ENCODE data around the gene CEP44. TPM values are rescaled to one million over a fixed set of nuclear protein-coding genes. Genes with fewer than 3 reads are reported as not detected.

CEP44 gene
- total and polyA plus RNA-seq, 10 of the 15 experiments (the other 5 are each of a cell fraction or from before 2014, with no cell fraction given), result 7.6 to 19.8 (median 14.2) TPM

GRCh38 chr4:174318829-174319764 is 35.4 kb downstream of the CEP44 start:
- ChIA-PET SMC1A (ENCODE audit: uncharacterized antibody, unreplicated experiment) (interaction anchor here (0.8 to 3.6 kb wide), 9 partner anchors 9 to 102 kb away, joined by 3 to 46 read pairs (median 4); no protein-coding TSS in a partner anchor), CTCF (interaction anchor here (0.6 to 4.4 kb wide), 26 partner anchors 9 to 900 kb away, joined by 3 to 83 read pairs (median 4); partner anchors contain the start of gene CEP44), POLR2A (interaction anchor here (1.0 kb wide), 1 partner anchor 95 kb away, joined by 3 read pairs; no protein-coding TSS in a partner anchor), RAD21 (ENCODE audit: unreplicated experiment) (interaction anchor here (1.0 to 1.4 kb wide), 3 partner anchors 20 to 97 kb away, joined by 3 to 4 read pairs (median 4); partner anchors contain the start of genes CEP44 and FBXO8)
- no TSS peak for BruUV-seq (replicated peaks)
- FAIRE-seq, result no peak
- H2AFZ ChIP-seq (ENCODE audit: control insufficient read depth, low read depth, low read length), result no peak overlapping the region; the same call in 1 of the 2 replicates
- H3K27me3 ChIP-seq (replicated peaks in 1 of 2; ENCODE audit: control insufficient read depth in 2 of 2, insufficient read depth in 2 of 2, low read length in 1 of 2), result no peaks in the 10 kb centered on the region
- no peak for DNase-seq (ENCODE audit: low read depth, low spot score)
- 63% methylated on average over 8 of the region's 8 CpGs for WGBS (ENCODE audit: insufficient coverage, insufficient replicate concordance, low lambda C conversion rate, missing lambda C conversion rate)
- TF ChIP-seq RAD21 (IDR thresholded peaks at IDR 0.05; ENCODE audit: insufficient read depth, low read depth, low read length) (peak; percentile 76), HDAC6 (IDR thresholded peaks at IDR 0.05; ENCODE audit: unreplicated experiment) (no peak), CUX1 (IDR thresholded peaks at IDR 0.05; ENCODE audit: insufficient replicate concordance, low read depth, low read length) (peak; percentile 63), SMC3 (IDR thresholded peaks at IDR 0.05; ENCODE audit: borderline replicate concordance, low read length) (peak; percentile 61; the same call in 1 of the 2 replicates), MAX (IDR thresholded peaks at IDR 0.05; ENCODE audit: low read depth, low read length) (no peak), PAX5 (IDR thresholded peaks at IDR 0.05; ENCODE audit: borderline replicate concordance, low read depth, low read length) (peak; percentile 54; the same call in 1 of the 2 replicates), EED (IDR thresholded peaks at IDR 0.05; ENCODE audit: low read depth) (no peak), RUNX3 (IDR thresholded peaks at IDR 0.05; ENCODE audit: low read length) (peak; percentile 12; the same call in 1 of the 2 replicates), CTCF (IDR thresholded peaks at IDR 0.05 in 2 of 3, conservative IDR thresholded peaks at IDR 0.05 in 1 of 3; ENCODE audit: control insufficient read depth in 2 of 3, extremely low read depth in 1 of 3, insufficient read depth in 1 of 3, low read depth in 3 of 3, low read length in 3 of 3) (peak; percentile 42 to 67 (median 46); a peak in 5 of 6 replicates)
- no peaks in the 10 kb centered on the region for H4K20me1 ChIP-seq (ENCODE audit: control insufficient read depth, insufficient read depth)
- H3K4me2 ChIP-seq (ENCODE audit: control insufficient read depth, insufficient read depth), result no peak overlapping the region
- no peaks in the 10 kb centered on the region for H3K9me3 ChIP-seq (replicated peaks; ENCODE audit: control insufficient read depth, insufficient read depth, low read length)
- H3K79me2 ChIP-seq (ENCODE audit: control insufficient read depth, insufficient read depth, low read length), result no peaks in the 10 kb centered on the region
- H3K9ac ChIP-seq (ENCODE audit: control insufficient read depth, insufficient read depth, low read length), result no peak overlapping the region
- intact Hi-C loops (cut with micrococcal nuclease; ENCODE audit: unreplicated experiment) (loop anchor here (1.0 to 5.0 kb wide), 2 partner anchors 97 to 897 kb away; no protein-coding TSS in a partner anchor), in situ Hi-C loops (cut with MboI) (loop anchor here (10.0 to 25.0 kb wide), 2 partner anchors 94 to 807 kb away; no protein-coding TSS in a partner anchor)
- H3K4me3 ChIP-seq, result no peak overlapping the region
- no peak overlapping the region for H3K27ac ChIP-seq (ENCODE audit: control insufficient read depth, insufficient read depth)
- H3K36me3 ChIP-seq (ENCODE audit: control insufficient read depth in 2 of 2, insufficient read depth in 2 of 2, low read length in 1 of 2), result no peaks in the 10 kb centered on the region; a peak in 1 of 4 replicates
- ATAC-seq, result peak; percentile 55
- H3K4me1 ChIP-seq (ENCODE audit: control insufficient read depth, insufficient read depth, low read length), result no peaks in the 10 kb centered on the region
